Testis (tissue), 3 donors: ENCODE measurements around the gene NPB. TPM values are rescaled to one million over a fixed set of nuclear protein-coding genes. Genes with fewer than 3 reads are reported as not detected.

Source experiments
- DNase-seq: peaks from one replicate; pipeline ENCODE4 v3.0.0-alpha.2; 2019
- H3K27ac ChIP-seq, 2 donors: fragments of 200-600 bp; sonication (generic); one replicate each; pipeline ENCODE4 v1.5.1; 2019
- H3K27me3 ChIP-seq: fragments of 200-600 bp; sonication (generic); one replicate; pipeline ENCODE4 v1.5.1; 2019
- H3K36me3 ChIP-seq: fragments of 200-600 bp; sonication (generic); one replicate; pipeline ENCODE4 v1.5.1; 2017; ENCODE audit warnings: low read depth; ENCODE audit errors: missing control alignments
- H3K4me1 ChIP-seq: fragments of 200-600 bp; sonication (generic); one replicate; pipeline ENCODE4 v1.5.1; 2019
- H3K4me3 ChIP-seq, 2 donors: fragments of 200-600 bp; sonication (generic); one replicate each; pipeline ENCODE4 v1.5.1; 2017 to 2019
- H3K9me3 ChIP-seq: fragments of 200-600 bp; sonication (generic); one replicate; pipeline ENCODE4 v1.5.1; 2017
- POLR2A ChIP-seq: fragments of 450-650 bp; IDR thresholded peaks from one replicate; pipeline ENCODE4 v1.6.1; 2017; ENCODE audit warnings: antibody characterized with exemption, mild to moderate bottlenecking, moderate library complexity
- WGBS, 2 donors: methylation state at CpG; one replicate each; pipeline ENCODE4 v1.1.5; 2018; 5-methylcytosine and 5-hydroxymethylcytosine counted together
- intact Hi-C: fragments of 100-400 bp; cut with DNase I; formaldehyde crosslinking; loops from one replicate; pipeline ENCODE4 v1.15.1; 2023; ENCODE audit warnings: low total_unique reads
- polyA plus RNA-seq: library from polyadenylated mRNA; stranded (reverse); fragments of 350-450 nt; fragmentation: Illumina TruSeq; extraction: RNeasy Lipid Tissue Mini Kit (QIAGEN cat#74804); gene quantifications from one replicate; pipeline ENCODE4 v1.2.3, GENCODE V29; 2014; ENCODE audit warnings: low read depth, low replicate concordance; ENCODE audit not compliant: insufficient read depth
- total RNA-seq, 2 donors: library from RNA; depleted of rRNA; stranded (reverse); fragments of >200 nt; gene quantifications; one replicate each; pipeline ENCODE4 v1.2.3, GENCODE V29; 2016
- TF ChIP-seq, protein P1 (sequence below), 3 experiments: fragments of 450-650 bp in 2 of 3; fragments of 200-600 bp in 1 of 3; sonication (generic) in 1 of 3; IDR thresholded peaks; one replicate each; pipeline ENCODE4 v1.5.1; 2016 to 2019; ENCODE audit warnings: antibody characterized with exemption in 3 of 3, mild to moderate bottlenecking in 2 of 3, moderate library complexity in 1 of 3

Gene NPB
- total and polyA plus RNA-seq, 3 donors from 2014 or later: 1.8 to 27.3 (median 22.7) TPM

DNA sequence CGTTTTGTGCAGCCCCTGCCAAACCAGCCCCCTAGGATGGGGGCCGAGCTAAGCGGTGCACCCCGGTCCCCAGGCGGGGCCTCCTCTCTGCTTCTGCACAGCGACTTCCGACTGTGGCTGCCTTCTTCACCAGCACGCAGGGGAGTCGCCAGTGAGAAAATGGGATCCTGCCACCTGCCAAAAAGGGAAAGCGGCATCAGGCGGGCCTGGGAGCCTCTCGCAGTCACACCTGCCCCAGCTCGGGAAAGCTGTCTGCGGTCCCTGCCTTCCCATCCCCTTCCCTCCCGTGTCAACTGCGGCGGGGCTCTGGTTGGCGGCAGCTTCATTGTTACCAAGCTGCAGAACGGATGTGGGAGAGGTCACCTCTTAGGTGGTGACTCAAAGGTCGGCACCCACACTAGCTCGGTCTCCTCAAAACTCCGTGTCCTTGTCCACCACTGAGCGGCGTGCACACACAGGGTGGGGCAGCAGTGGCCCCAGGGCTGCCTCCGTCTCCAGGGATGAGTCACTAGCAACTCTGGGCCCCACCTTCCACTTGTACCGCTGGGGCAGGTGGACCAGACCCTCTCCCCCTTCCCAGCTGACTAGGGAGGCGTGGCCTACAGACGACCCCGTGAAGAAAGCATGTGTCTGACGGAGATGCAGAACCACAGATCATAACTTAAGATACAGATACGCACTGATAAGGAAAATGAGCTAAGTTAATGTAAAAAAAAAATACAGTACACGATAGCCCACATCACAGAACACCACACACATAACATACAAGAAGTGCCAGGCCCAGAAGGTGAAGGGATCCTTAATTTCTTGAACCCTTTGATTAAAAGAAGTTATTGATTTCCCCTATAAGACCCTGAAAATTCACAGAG, 10.6 kb downstream of the NPB start:
- Histone ChIP-seq H3K27ac (no peak overlapping the region), H3K4me1 (peaks cover 19% of the 10 kb centered on the region), H3K9me3 (no peaks in the 10 kb centered on the region), H3K27me3 (no peaks in the 10 kb centered on the region), H3K4me3 (no peak overlapping the region), H3K36me3 (no peaks in the 10 kb centered on the region)
- DNase-seq: no peak
- intact Hi-C loops: no loop called here
- no peak for TF ChIP-seq POLR2A
- TF ChIP-seq, protein P1, sequence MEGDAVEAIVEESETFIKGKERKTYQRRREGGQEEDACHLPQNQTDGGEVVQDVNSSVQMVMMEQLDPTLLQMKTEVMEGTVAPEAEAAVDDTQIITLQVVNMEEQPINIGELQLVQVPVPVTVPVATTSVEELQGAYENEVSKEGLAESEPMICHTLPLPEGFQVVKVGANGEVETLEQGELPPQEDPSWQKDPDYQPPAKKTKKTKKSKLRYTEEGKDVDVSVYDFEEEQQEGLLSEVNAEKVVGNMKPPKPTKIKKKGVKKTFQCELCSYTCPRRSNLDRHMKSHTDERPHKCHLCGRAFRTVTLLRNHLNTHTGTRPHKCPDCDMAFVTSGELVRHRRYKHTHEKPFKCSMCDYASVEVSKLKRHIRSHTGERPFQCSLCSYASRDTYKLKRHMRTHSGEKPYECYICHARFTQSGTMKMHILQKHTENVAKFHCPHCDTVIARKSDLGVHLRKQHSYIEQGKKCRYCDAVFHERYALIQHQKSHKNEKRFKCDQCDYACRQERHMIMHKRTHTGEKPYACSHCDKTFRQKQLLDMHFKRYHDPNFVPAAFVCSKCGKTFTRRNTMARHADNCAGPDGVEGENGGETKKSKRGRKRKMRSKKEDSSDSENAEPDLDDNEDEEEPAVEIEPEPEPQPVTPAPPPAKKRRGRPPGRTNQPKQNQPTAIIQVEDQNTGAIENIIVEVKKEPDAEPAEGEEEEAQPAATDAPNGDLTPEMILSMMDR (IDR thresholded peaks at IDR 0.05): no peak
- WGBS, 2 donors: 90 to 93% methylated on average over 24 to 32 of the region's 32 CpGs

DNA sequence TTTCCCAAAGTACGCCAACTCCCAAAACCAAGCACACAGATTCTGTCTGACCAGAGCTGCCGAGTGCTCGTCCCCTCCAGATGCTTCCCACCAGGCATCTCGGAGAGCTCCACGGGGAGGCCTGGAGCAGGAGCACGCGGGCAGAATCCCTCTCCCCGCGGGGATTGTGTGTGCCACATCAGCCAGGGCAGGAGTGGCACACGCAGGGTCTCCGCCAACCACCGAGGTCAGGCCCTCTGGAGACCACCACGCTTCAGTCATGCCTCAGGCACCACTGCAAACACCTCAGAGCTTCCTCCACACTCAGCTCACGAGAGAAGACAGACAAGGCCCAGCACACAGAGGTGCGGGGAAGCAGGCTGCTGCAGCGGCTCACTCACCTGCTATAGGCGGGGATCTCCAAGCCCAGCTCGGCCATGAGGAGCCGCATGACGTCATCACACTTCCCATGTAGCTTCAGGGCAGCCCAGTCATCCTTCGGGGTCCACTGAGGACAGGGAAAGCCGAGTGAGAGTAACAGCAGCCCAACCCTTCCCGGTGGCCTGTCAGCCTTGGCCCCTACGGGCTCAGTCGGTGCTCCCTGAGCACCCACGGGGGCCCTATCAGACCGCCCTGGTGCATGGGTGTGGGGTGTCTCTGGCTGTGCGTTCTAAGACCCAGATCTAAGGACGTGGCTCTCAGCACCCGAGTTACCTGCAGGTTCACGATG, 11.5 kb downstream of the NPB start:
- Histone ChIP-seq H3K4me1 (peaks cover 24% of the 10 kb centered on the region), H3K9me3 (no peaks in the 10 kb centered on the region), H3K36me3 (no peaks in the 10 kb centered on the region), H3K27ac (no peak overlapping the region), H3K4me3 (no peak overlapping the region), H3K27me3 (no peaks in the 10 kb centered on the region)
- DNase-seq: no peak
- WGBS, 2 donors: 92 to 95% methylated on average over 8 to 31 of the region's 31 CpGs
- TF ChIP-seq POLR2A: no peak
- TF ChIP-seq, protein P1 (IDR thresholded peaks at IDR 0.05): no peak
- intact Hi-C loops: no loop called here

DNA sequence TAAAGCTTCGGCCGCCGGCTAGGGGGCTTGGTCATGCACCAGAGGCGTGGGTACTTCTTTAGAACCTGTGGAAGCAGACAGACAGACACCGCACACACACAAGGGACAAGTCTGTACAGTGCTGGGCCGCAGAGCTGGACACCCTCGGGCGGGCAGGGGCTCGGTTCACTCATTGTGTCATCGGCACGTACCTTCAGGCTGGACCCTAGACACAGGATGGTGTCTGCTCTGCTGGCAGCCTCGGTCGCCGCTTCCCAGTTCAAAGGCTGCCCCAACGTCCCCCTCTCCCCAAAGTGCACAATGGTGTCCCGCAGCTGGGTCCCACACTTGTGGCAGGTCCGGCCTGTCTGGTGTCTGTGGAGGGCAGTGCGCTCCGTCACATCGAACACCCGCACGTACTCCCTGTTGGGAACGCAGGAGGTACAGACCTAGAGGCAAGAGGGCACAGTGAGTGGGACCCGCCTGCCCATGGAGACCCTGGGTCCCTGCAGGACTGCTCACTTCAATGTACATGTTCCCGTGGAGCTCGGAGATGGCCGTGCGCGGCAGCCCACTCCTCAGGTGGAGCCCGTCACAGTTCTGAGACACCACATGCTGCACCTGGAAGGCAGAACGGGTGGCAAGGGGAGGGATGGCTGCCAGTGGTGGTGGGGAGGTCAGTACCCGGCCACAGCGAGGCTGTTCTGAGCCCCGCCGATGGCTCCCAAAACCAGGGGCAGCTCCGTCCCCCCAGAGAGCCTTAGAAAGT, 12.2 kb downstream of the NPB start:
- no peaks in the 10 kb centered on the region for H3K9me3 ChIP-seq
- intact Hi-C loops: no loop called here
- TF ChIP-seq POLR2A: no peak
- TF ChIP-seq, protein P1 (IDR thresholded peaks at IDR 0.05): no peak
- no peaks in the 10 kb centered on the region for H3K27me3 ChIP-seq
- 95 to 98% methylated on average over 8 to 34 of the region's 36 CpGs for WGBS, 2 donors
- peaks cover 25% of the 10 kb centered on the region for H3K4me1 ChIP-seq
- no peak overlapping the region for H3K27ac ChIP-seq
- H3K4me3 ChIP-seq: no peak overlapping the region
- no peak for DNase-seq
- no peaks in the 10 kb centered on the region for H3K36me3 ChIP-seq

DNA sequence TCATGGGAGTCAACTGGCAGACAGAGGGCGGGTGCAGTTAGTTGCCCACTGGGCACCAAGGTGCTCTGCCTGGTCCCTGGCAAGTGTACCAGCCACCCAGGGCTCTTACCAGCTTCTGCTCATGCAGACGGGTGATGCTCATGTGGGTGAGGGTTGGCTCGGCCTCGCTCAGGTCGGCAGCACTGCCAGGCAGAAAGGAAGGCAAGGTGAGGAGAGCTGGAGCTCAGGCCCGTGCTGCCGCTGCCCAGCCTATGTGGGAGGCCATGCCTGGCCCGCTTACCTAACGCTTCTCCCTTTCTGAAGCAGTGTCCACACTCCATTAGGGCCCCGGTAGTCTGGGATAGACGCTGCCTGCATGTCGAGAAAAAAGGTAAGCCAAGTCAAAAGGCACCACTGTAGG, 13.3 kb downstream of the NPB start:
- H3K4me1 ChIP-seq: peaks cover 21% of the 10 kb centered on the region
- no peaks in the 10 kb centered on the region for H3K9me3 ChIP-seq
- TF ChIP-seq, protein P1 (IDR thresholded peaks at IDR 0.05): no peak
- no peak for TF ChIP-seq POLR2A
- H3K27ac ChIP-seq: no peak overlapping the region
- no peak overlapping the region for H3K4me3 ChIP-seq
- no peaks in the 10 kb centered on the region for H3K27me3 ChIP-seq
- 94 to 95% methylated on average over 10 to 12 of the region's 12 CpGs for WGBS, 2 donors
- no peaks in the 10 kb centered on the region for H3K36me3 ChIP-seq
- intact Hi-C loops: no loop called here
- no peak for DNase-seq
